GM20000 (cell line): Measurements from ENCODE around the gene C14orf93.
"Not testable (repeated sequence)": the region's sequence is repeated elsewhere in the genome, so short reads cannot be mapped to it uniquely, and the experiment has no call there.

Experiments used
- DNase-seq: peaks from one replicate; pipeline ENCODE4 v3.0.0; 2012; ENCODE audit warnings: low spot score
- TF ChIP-seq, protein P1 (sequence below): IDR thresholded peaks from 2 replicates; pipeline ENCODE4 v1.5.1; 2012; ENCODE audit warnings: mild to moderate bottlenecking, control low read depth; ENCODE audit errors: extremely low read depth, missing control alignments

C14orf93 gene

DNA sequence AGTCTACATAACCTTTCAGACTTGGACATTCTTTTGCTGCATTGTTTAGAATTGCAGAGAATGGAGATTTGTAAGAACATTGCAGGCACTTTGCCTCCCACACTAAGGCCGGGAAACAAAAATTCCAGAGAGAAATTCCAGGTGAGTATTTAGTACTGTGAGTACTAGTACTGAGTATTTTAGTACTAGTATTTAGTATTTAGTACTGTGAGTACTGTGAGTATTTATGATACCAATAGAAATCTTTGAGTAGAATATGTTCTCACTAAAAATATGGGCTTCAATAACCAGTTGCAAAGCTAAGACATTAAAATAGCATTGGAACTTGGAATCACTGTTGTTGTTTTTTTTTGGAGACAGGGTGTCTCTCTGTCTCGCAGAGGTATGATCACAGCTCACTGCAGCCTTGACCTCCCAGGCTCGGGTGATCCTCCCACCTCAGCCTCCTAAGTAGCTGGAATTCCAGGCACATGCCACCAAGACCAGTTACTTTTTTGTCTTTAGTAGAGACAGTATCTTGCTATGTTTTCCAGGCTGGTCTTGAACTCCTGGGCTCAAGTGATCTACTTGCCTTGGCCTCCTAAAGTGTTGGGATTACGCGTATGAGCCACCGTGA, 47.8 kb downstream of the C14orf93 start:
- TF ChIP-seq, protein P1, sequence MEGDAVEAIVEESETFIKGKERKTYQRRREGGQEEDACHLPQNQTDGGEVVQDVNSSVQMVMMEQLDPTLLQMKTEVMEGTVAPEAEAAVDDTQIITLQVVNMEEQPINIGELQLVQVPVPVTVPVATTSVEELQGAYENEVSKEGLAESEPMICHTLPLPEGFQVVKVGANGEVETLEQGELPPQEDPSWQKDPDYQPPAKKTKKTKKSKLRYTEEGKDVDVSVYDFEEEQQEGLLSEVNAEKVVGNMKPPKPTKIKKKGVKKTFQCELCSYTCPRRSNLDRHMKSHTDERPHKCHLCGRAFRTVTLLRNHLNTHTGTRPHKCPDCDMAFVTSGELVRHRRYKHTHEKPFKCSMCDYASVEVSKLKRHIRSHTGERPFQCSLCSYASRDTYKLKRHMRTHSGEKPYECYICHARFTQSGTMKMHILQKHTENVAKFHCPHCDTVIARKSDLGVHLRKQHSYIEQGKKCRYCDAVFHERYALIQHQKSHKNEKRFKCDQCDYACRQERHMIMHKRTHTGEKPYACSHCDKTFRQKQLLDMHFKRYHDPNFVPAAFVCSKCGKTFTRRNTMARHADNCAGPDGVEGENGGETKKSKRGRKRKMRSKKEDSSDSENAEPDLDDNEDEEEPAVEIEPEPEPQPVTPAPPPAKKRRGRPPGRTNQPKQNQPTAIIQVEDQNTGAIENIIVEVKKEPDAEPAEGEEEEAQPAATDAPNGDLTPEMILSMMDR, result no peak
- DNase-seq, result no peak

DNA sequence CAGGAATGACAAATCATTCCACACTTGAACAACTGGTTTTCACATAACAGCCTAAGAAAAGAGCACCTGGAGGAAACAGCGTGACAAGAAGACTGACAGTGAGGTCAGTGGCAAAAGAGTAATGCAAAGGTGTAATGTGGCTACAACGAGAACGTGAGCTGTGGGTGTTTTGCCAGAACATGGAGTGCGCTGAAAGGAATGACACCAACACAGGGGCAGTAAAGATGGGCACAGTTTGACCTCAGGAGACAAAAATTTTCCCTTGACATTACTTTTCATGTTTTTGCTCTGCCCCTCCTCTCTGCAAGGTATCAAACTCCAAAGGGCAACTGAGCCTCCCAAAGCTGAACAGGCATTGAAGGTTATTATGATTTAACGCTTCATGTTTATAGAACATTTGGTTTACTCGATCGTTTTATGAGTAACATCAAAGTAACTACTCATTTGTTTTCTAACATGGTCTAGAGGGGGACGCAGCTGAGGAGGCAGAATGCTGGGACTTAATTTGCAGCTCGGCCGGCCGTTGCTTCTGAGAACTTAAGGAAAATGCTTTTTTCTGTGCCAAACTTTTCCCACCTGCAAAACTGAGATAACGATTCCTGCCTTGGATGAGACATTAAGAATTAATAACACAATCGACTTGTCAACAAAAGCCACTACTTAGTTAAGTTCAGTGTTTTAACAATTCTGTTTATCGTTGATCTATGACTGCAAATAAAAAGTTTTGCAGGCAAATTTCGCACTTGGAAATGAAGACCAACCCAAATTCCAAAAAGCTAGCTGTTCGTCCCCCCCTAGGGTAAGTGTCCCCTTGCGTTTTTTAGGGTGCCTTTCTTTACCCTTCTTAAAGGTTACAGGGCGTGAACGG, 54.0 kb downstream of the C14orf93 start:
- TF ChIP-seq, protein P1, result no peak
- no peak for DNase-seq

DNA sequence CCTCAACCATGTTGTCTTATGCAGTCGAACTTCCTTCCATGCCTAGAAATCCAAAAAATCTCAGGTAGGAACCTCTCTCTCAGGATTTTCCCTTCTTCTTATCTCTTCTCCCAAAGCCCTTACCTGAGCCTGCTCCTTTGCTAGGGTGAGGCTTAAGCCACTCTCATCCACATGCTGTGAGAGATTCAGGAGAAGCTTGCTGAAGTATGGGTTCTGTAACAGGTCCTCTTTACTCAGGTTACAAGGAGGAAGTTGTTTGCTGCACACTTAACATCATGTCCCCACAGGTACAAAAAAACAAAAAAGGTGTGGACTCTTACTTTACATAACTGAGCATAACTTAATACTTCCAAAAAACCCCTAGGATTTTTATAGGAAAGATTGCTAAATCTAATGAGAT, 57.5 kb downstream of the C14orf93 start:
- TF ChIP-seq, protein P1, result no peak
- DNase-seq, result no peak

DNA sequence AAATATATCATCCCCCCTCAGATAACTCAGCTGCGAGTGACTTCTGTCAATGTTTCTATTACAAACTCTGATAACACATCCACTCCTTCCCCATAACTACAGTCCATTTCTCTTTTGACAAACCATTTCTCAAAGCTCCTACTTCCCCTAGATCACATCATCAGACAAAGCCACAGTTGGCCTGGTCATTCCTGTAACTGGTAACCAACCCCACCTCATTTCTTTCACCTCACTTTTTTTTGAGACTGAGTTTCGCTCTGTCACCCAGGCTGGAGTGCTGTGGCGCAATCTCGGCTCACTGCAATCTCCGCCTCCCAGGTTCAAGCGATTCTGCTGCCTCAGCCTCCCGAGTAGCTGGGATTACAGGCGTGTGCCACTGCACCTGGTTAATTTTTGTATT, 58.1 kb downstream of the C14orf93 start:
- DNase-seq, result not testable (repeated sequence)

DNA sequence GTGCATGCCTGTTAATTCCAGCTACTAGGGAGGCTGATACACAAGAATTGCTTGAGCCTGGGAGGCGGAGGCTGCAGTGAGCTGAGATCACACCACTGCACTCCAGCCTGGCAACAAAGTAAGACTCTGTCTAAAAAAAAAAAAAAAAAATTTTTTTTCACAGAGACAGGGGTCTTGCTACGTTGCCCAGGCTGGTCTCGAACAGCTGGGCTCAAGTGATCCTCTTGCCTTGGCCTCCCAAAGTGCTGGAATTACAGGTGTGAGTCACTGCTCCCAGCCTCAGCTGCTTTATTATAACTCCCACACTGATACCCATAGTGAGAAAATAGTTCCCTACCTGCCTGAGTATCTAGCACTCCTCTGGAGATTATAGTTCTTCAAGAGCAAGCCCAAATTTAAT, 64.3 kb downstream of the C14orf93 start:
- TF ChIP-seq, protein P1, result no peak
- DNase-seq, result no peak

DNA sequence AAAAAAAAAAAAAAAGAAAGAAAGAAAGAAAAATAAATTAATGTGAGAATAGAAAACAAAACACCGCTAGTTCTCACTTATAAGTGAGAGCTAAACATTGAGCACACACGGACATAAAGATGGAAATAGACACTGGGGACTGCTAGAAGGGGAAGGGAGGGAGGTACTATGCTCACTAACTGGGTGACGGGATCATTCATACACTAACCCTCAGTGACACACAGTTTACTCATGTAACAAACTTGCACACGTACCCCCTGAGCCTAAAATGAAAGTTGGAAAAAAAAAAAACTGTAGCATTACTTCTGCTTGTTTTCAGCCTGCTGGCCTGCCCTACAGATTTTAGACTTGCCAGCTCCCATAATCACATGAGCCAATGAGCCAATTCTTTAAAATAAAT, 70.3 kb downstream of the C14orf93 start:
- no peak for DNase-seq
- TF ChIP-seq, protein P1, result no peak
